Activated CD4-positive, CD25-positive, alpha-beta regulatory T cell (primary cell): ENCODE measurements around the gene DNPH1.

Experiments
- DNase-seq, 4 experiments: peaks; one replicate each; lab custom pipeline; 2025; lab: John Stamatoyannopoulos, UW

DNPH1 gene

DNA sequence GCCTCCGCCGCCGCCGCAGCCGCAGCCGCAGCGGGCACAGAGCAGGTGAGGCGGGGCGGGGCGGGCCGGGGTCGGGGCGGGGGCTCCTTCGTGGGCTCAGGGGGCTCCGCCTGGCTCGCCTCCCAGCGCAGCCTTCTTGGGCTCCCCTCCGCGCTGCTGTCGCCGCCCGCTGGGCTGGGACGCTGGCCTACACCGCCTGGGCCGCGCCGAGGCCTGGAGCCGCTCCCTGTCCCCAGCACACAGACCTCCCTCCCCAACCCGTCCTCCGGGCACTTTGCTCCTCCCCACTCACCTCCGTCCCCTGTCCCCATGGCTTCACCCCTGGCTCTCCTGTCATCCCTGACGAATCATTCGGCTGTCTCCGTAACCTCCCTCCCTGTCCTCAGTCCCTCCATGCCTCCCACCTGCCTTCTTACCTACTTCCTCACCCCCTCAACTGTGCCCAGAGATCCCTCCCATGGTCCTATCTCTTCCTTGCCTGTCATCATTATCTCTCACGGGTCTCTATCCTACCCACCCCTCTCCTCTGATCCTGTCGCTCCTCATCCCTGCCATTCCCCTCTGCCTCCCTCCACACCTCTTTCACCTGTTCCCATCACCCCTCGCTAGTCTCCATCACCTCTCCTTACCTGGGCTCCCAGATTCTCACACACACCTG lies 14.5 kb upstream of the DNPH1 start:
- no peak for DNase-seq

GRCh38 chr6:43242908-43243663 lies 13.8 kb upstream of the DNPH1 start, which contains the start of gene TTBK1:
TSS of gene TTBK1 (plus strand) at chr6:43243481. CDS start at chr6:43246661, 3,180 bp downstream.
- no peak for DNase-seq

- no peak for DNase-seq
Observed at GRCh38 chr6:43241446-43241845, 12.2 kb upstream of the DNPH1 start.

DNA sequence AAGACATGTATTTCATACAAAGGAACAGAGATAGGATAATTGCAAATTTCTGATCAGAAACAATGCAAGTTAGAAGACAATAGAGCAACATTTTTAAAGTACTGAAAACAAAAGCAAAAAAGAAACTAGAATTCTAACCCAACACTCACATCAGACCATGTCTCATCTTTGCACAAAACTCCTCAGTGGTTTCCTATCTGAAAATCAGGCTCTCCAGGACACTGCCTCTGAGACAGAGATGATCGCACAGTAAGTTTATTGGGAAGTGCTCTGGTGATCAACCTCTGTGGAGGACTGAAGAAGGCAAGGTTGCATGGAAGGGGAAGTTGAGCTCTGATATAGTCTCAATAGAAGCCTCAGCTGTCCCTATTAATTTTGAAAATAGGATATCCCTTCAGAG lies 11.7 kb upstream of the DNPH1 start:
- no peak for DNase-seq

GRCh38 chr6:43239054-43239453 lies 9.8 kb upstream of the DNPH1 start:
- DNase-seq, result no peak

DNA sequence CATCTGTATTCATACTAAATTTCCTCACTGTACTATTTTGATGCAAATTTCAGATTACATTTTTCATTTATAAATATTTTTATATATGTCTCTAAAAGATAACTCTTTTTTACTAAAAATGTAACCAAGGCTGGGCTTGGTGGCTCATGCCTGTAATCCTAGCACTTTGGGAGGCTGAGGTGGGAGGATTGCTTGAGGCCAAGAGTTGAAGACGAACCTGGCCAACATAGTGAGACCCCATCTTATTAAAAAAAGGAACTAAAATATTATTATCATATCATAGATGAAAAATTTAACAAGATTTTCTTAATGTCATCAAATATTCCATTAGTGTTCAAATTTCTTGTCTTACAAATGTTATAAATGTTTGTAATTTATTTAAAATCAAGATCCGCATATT lies 6.6 kb upstream of the DNPH1 start:
- DNase-seq, result no peak

GRCh38 chr6:43231735-43232450 lies 2.6 kb upstream of the DNPH1 start:
- no peak for DNase-seq

- DNase-seq, result no peak
Observed at GRCh38 chr6:43231053-43231452, 1.8 kb upstream of the DNPH1 start.

GRCh38 chr6:43229803-43230620 lies 731 bp upstream of the DNPH1 start:
- DNase-seq, result no peak

GRCh38 chr6:43226192-43226851 lies 3.0 kb downstream of the DNPH1 start:
- DNase-seq, result no peak

- DNase-seq, result peak in 1 of 4 experiments; percentile 14
Observed at GRCh38 chr6:43223175-43223574, 6.1 kb downstream of the DNPH1 start.

DNA sequence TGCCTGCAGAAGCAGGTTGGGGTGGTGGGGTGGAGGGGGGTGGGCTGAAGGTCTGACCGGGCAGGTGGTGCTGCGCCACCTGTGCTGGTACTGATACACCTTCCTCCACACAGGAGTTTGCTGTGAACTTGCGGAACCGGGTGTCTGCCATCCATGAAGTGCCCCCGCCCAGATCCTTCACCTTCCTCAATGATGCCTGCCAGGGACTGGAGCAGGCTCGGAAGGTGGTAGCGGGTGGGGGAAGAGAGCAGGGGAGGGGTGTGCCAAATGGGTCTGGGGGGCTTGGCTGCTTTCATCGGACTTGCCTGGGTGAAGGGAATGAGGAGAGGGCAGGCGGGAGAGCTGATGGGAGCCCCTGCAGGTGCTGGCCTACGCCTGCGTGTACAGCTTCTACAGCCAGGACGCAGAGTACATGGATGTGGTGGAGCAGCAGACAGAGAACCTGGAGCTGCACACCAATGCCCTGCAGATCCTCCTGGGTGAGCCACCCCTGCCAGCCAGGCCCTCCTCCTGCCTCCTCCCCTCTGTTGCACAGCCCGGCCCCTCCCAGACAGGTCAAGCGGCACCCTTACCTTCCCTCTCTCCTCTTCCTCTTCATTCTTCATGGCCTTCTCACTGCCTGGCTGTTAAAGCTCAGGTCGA lies 6.7 kb downstream of the DNPH1 start:
- no peak for DNase-seq

DNA sequence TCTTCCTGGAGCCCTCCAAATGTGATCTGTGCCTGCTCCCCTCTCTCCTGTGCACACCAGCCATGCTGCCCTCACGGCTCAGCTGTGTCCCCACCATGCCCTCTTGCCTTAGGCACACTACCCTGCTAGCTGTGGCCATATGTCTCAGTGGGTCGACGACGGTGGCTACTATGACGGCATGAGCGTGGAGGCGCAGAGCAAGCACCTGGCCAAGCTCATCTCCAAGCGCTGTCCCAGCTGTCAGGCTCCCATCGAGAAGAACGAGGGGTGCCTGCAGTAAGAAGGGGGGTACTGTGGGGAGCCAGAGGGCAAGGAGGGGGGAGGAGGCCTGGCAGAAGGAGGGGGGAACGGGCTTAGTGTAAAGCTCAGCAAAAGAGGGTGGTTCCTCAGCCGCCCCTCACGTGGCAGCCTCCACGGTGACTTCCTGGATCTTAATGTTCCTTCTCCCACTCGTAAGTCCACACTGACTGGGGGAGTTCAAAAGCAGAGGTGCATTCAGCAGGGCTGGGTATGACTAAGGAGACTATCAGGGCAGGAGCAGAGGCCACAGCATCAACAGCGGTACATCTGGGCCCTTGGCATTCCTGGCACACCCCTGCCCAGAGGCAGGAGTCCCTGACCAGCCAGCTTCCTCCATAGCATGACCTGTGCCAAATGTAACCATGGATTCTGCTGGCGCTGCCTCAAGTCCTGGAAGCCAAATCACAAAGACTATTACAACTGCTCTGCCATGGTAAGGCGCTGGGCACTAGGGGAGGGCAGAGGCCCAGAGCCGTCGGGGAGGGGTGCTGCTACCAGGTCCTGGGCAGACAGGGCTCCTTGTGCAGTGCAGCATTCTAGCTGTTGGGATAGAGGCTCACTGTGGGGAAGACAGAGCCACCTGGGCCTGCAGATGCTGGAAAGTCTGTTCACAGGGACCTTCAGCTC lies 8.0 kb downstream of the DNPH1 start:
- DNase-seq, result no peak

DNA sequence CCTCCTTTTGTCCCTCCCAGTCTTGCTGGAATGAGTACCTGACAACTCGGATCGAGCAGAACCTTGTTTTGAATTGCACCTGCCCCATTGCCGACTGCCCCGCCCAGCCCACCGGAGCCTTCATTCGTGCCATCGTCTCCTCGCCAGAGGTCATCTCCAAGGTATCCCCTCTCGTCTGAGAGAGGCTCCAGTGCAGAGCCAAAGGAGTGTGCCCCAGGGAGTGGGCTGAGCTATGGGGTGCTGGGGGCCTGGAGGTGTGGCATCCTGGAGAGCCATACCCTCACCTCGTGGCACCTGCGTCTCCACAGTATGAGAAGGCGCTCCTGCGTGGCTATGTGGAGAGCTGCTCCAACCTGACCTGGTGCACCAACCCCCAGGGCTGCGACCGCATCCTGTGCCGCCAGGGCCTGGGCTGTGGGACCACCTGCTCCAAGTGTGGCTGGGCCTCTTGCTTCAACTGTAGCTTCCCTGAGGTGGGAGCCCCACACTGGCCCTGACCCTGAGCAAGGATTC lies 8.8 kb downstream of the DNPH1 start:
- no peak for DNase-seq

GRCh38 chr6:43219814-43220213 lies 9.5 kb downstream of the DNPH1 start:
- no peak for DNase-seq

- no peak for DNase-seq
Observed at GRCh38 chr6:43219119-43219518, 10.2 kb downstream of the DNPH1 start.

GRCh38 chr6:43217351-43217750 lies 11.9 kb downstream of the DNPH1 start:
- DNase-seq, result no peak

GRCh38 chr6:43216200-43216599 lies 13.1 kb downstream of the DNPH1 start:
- no peak for DNase-seq

- no peak for DNase-seq
Observed at GRCh38 chr6:43215066-43215465, 14.2 kb downstream of the DNPH1 start.

GRCh38 chr6:43213431-43213830 lies 15.8 kb downstream of the DNPH1 start:
- no peak for DNase-seq
